ENCODE results near the gene CMTM2.

DNA sequence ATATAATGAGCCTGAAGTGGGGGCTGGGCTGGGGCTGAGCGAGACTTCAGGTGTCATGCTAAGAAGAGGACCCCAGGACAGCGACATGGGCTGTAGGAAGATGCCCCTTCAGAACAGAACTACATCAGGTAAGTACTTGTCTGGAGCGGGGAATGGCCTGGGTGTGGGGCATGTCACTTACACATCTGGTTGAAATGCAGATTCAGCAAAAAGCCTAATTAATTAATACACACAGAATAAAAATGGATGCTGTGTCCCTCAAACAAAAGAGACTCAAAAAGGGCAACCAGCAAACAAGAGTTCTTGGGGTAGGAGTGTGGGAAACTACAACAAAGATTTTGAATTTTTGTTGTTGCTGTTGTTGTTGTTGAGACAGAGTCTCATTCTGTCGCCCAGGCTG is 11.8 kb downstream of the CMTM2 start:
- TF ChIP-seq RAD21 (IDR thresholded peaks at IDR 0.05; ENCODE audit: low read length) (no peak), POLR2A (IDR thresholded peaks at IDR 0.05; ENCODE audit: low read depth, low read length) (no peak), MAFK (IDR thresholded peaks at IDR 0.05; ENCODE audit: low read depth, low read length) (peak; percentile 62; the same call in 1 of the 2 replicates), NFE2L2 (IDR thresholded peaks at IDR 0.05; ENCODE audit: low read depth, low read length) (no peak), CEBPB (IDR thresholded peaks at IDR 0.05; ENCODE audit: low read depth, low read length) (no peak), RCOR1 (IDR thresholded peaks at IDR 0.05; ENCODE audit: insufficient replicate concordance, low read length) (no peak), CHD1 (IDR thresholded peaks at IDR 0.05; ENCODE audit: low read depth, low read length) (no peak), FOS (IDR thresholded peaks at IDR 0.05; ENCODE audit: low read depth, low read length) (no peak), MXI1 (IDR thresholded peaks at IDR 0.05; ENCODE audit: borderline replicate concordance, low read depth, low read length) (no peak), RFX5 (IDR thresholded peaks at IDR 0.05; ENCODE audit: low read depth, low read length) (no peak), MAZ (IDR thresholded peaks at IDR 0.05; ENCODE audit: borderline replicate concordance, low read depth, low read length) (no peak)
- TF ChIP-seq, protein P1, sequence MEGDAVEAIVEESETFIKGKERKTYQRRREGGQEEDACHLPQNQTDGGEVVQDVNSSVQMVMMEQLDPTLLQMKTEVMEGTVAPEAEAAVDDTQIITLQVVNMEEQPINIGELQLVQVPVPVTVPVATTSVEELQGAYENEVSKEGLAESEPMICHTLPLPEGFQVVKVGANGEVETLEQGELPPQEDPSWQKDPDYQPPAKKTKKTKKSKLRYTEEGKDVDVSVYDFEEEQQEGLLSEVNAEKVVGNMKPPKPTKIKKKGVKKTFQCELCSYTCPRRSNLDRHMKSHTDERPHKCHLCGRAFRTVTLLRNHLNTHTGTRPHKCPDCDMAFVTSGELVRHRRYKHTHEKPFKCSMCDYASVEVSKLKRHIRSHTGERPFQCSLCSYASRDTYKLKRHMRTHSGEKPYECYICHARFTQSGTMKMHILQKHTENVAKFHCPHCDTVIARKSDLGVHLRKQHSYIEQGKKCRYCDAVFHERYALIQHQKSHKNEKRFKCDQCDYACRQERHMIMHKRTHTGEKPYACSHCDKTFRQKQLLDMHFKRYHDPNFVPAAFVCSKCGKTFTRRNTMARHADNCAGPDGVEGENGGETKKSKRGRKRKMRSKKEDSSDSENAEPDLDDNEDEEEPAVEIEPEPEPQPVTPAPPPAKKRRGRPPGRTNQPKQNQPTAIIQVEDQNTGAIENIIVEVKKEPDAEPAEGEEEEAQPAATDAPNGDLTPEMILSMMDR (conservative IDR thresholded peaks at IDR 0.05; ENCODE audit: low read depth, low read length): no peak
- TF ChIP-seq, protein P2, sequence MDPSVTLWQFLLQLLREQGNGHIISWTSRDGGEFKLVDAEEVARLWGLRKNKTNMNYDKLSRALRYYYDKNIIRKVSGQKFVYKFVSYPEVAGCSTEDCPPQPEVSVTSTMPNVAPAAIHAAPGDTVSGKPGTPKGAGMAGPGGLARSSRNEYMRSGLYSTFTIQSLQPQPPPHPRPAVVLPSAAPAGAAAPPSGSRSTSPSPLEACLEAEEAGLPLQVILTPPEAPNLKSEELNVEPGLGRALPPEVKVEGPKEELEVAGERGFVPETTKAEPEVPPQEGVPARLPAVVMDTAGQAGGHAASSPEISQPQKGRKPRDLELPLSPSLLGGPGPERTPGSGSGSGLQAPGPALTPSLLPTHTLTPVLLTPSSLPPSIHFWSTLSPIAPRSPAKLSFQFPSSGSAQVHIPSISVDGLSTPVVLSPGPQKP (IDR thresholded peaks at IDR 0.05; ENCODE audit: borderline replicate concordance, low read depth, low read length): no peak
- TF ChIP-seq, protein P3, sequence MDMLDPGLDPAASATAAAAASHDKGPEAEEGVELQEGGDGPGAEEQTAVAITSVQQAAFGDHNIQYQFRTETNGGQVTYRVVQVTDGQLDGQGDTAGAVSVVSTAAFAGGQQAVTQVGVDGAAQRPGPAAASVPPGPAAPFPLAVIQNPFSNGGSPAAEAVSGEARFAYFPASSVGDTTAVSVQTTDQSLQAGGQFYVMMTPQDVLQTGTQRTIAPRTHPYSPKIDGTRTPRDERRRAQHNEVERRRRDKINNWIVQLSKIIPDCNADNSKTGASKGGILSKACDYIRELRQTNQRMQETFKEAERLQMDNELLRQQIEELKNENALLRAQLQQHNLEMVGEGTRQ (IDR thresholded peaks at IDR 0.05; ENCODE audit: low read depth, low read length): no peak
